Pancreas (tissue), 10 donors: ENCODE data around the gene FIBCD1. TPM values are rescaled to one million over a fixed set of nuclear protein-coding genes. Genes with fewer than 3 reads are reported as not detected.

Experiments used
- ATAC-seq, 4 donors: fragments of 200-7000 bp; cut with Tn5 transposase; one replicate each; pipeline versions ENCODE4 v1.8.0 to v1.9.1; 2020; ENCODE audit warnings: mild to moderate bottlenecking in 4 of 4, moderate library complexity in 4 of 4
- DNase-seq, 6 donors: peaks; one replicate each; pipeline ENCODE4 v3.0.0-alpha.2; 2020
- FAIRE-seq: peaks from 2 replicates; lab custom pipeline; 2012; peaks lifted over from hg19 to GRCh38; lab: Jason Lieb, UNC
- H3K27ac ChIP-seq, 4 donors: fragments of 200-600 bp; sonication (generic); 1 replicate in 3 of 4; 2 replicates in 1 of 4; pipeline versions ENCODE4 v1.5.0 to v1.8.0; 2020
- H3K27me3 ChIP-seq, 4 donors: fragments of 200-600 bp; one replicate each; pipeline ENCODE4 v1.8.0; 2021
- H3K36me3 ChIP-seq, 3 donors: fragments of 200-600 bp; sonication (generic) in 1 of 3; one replicate each; pipeline versions ENCODE4 v1.5.0 to v1.8.0; 2020 to 2021
- H3K4me1 ChIP-seq, 3 donors: fragments of 200-600 bp; one replicate each; pipeline ENCODE4 v1.8.0; 2021
- H3K4me3 ChIP-seq, 4 donors: fragments of 200-600 bp; sonication (generic) in 2 of 4; one replicate each; pipeline versions ENCODE4 v1.5.0 to v1.8.0; 2020 to 2021
- H3K9me3 ChIP-seq, 4 donors: fragments of 200-600 bp; one replicate each; pipeline ENCODE4 v1.8.0; 2021
- CTCF ChIP-seq, 4 donors: fragments of 200-600 bp; sonication (generic) in 3 of 4; IDR thresholded peaks; one replicate each; pipeline versions ENCODE4 v1.5.0 to v1.8.0; 2021; ENCODE audit warnings: antibody characterized with exemption in 4 of 4
- WGBS, 2 donors: extraction: QIAGEN DNeasy Blood & Tissue Kit; methylation state at CpG; one replicate each; pipeline ENCODE4 v1.1.7; 2013; 5-methylcytosine and 5-hydroxymethylcytosine counted together
- intact Hi-C, 3 donors: fragments of 100-400 bp; cut with DNase I; formaldehyde crosslinking; loops; one replicate each; pipeline versions ENCODE4 v1.11.1 to v1.14.2; 2022
- polyA plus RNA-seq, 2 donors: library from polyadenylated mRNA; stranded (reverse); fragments of 200-250 nt; gene quantifications; one replicate each; pipeline ENCODE4 v1.2.3, GENCODE V29; 2013
- total RNA-seq, 6 donors: library from RNA; stranded (reverse); fragmentation: NEBNext Ultra II Directional in 4 of 6; extraction: Animal tissue kit (Norgen Biotek cat#: 25700) in 4 of 6; gene quantifications; one replicate each; pipeline versions ENCODE4 v1.2.1 to v1.2.4, GENCODE V29; 2021 to 2023
- donor health status: healthy with polysubstance abuse.
- donor health status: DM: no; HTN: no; CAD: no; lungs with moderate emphysema.
- donor health status: DM: no; HTN: no; CAD: no.
- donor health status: control.
- donor health status: control.
- donor health status: Bipolar disorder and iron deficiency.
- donor health status: DM: yes; HTN: yes; CAD: no.
- donor health status: DM: no; HTN: no; CAD: no.
- donor health status: DM: no; HTN: no; CAD: no.
- donor health status: DM: yes; HTN: yes; CAD: no.

The FIBCD1 gene
- total and polyA plus RNA-seq, 8 donors = 0.47 TPM; not detected in 7

GRCh38 chr9:130923611-130924447 lies 15.2 kb downstream of the FIBCD1 start:
- no peaks in the 10 kb centered on the region for H3K36me3 ChIP-seq
- no peak for DNase-seq
- intact Hi-C loops = no loop called here
- no peak overlapping the region for H3K27ac ChIP-seq
- no peaks in the 10 kb centered on the region for H3K9me3 ChIP-seq
- FAIRE-seq = no peak
- ATAC-seq = no peak
- WGBS, 2 donors = 56 to 64% methylated on average over 42 of the region's 42 CpGs
- peaks cover 0 to 7% (median 0%) of the 10 kb centered on the region in 3 donors for H3K4me1 ChIP-seq
- H3K27me3 ChIP-seq = no peaks in the 10 kb centered on the region
- TF ChIP-seq CTCF (IDR thresholded peaks at IDR 0.05) = no peak
- no peak overlapping the region for H3K4me3 ChIP-seq

GRCh38 chr9:130922893-130923610 lies 16.0 kb downstream of the FIBCD1 start:
- Histone ChIP-seq H3K4me3 (no peak overlapping the region), H3K4me1 (no peaks in the 10 kb centered on the region), H3K27me3 (no peaks in the 10 kb centered on the region), H3K27ac (no peak overlapping the region), H3K9me3 (no peaks in the 10 kb centered on the region), H3K36me3 (no peaks in the 10 kb centered on the region)
- TF ChIP-seq CTCF (IDR thresholded peaks at IDR 0.05) = no peak
- DNase-seq (no peak), FAIRE-seq (no peak), ATAC-seq (no peak)
- WGBS, 2 donors = 55 to 60% methylated on average over 16 of the region's 16 CpGs
- intact Hi-C loops = no loop called here

- ATAC-seq = no peak
- no peak for FAIRE-seq
- 57 to 65% methylated on average over 30 to 31 of the region's 31 CpGs for WGBS, 2 donors
- H3K27me3 ChIP-seq = no peaks in the 10 kb centered on the region
- no peak for DNase-seq
- no peaks in the 10 kb centered on the region for H3K4me1 ChIP-seq
- H3K4me3 ChIP-seq = no peak overlapping the region
- intact Hi-C loops = no loop called here
- H3K36me3 ChIP-seq = no peaks in the 10 kb centered on the region
- TF ChIP-seq CTCF (IDR thresholded peaks at IDR 0.05) = no peak
- H3K27ac ChIP-seq = no peak overlapping the region
- no peaks in the 10 kb centered on the region for H3K9me3 ChIP-seq
Measured at GRCh38 chr9:130921989-130922892, 16.8 kb downstream of the FIBCD1 start.

GRCh38 chr9:130921300-130921988 lies 17.6 kb downstream of the FIBCD1 start:
- DNase-seq (no peak), ATAC-seq (no peak), FAIRE-seq (no peak)
- no peak for TF ChIP-seq CTCF (IDR thresholded peaks at IDR 0.05)
- H3K27me3 ChIP-seq = no peaks in the 10 kb centered on the region
- H3K27ac ChIP-seq = no peak overlapping the region
- no peaks in the 10 kb centered on the region for H3K4me1 ChIP-seq
- 33 to 41% methylated on average over 29 of the region's 29 CpGs for WGBS, 2 donors
- intact Hi-C loops = no loop called here
- H3K36me3 ChIP-seq = no peaks in the 10 kb centered on the region
- H3K9me3 ChIP-seq = no peaks in the 10 kb centered on the region
- H3K4me3 ChIP-seq = no peak overlapping the region
